RKO (cell line): ENCODE measurements around the gene ATG2B.
A peak's percentile ranks its signal among the peaks of the same experiment; 100 is the strongest.
"Not testable (repeated sequence)": the region's sequence is repeated elsewhere in the genome, so short reads cannot be mapped to it uniquely, and the experiment has no call there.

Source experiments
- DNase-seq: peaks from one replicate; pipeline ENCODE4 v3.0.0-alpha.2; 2016; ENCODE audit warnings: low spot score

Gene ATG2B

GRCh38 chr14:96252323-96252998 is 110.7 kb downstream of the ATG2B start:
- DNase-seq, result no peak

GRCh38 chr14:96251656-96252155 is 111.4 kb downstream of the ATG2B start:
- DNase-seq, result no peak

GRCh38 chr14:96250485-96250884 is 112.7 kb downstream of the ATG2B start:
- DNase-seq, result no peak

- no peak for DNase-seq
Observed at GRCh38 chr14:96249029-96249428, 114.1 kb downstream of the ATG2B start.

GRCh38 chr14:96247031-96247430 is 116.1 kb downstream of the ATG2B start:
- DNase-seq, result no peak

GRCh38 chr14:96246539-96246847 is 116.6 kb downstream of the ATG2B start:
- peak; percentile 58 for DNase-seq

- no peak for DNase-seq
Observed at GRCh38 chr14:96245710-96246538, 117.2 kb downstream of the ATG2B start.

GRCh38 chr14:96245074-96245473 is 118.1 kb downstream of the ATG2B start:
- DNase-seq, result not testable (repeated sequence)

GRCh38 chr14:96243785-96244184 is 119.4 kb downstream of the ATG2B start:
- no peak for DNase-seq

GRCh38 chr14:96242126-96242525 is 121.0 kb downstream of the ATG2B start:
- DNase-seq, result no peak

- no peak for DNase-seq
Observed at GRCh38 chr14:96240641-96241040, 122.5 kb downstream of the ATG2B start.

GRCh38 chr14:96239711-96240141 is 123.4 kb downstream of the ATG2B start:
- no peak for DNase-seq

GRCh38 chr14:96238676-96239265 is 124.4 kb downstream of the ATG2B start:
- no peak for DNase-seq

GRCh38 chr14:96237641-96238040 is 125.5 kb downstream of the ATG2B start:
- no peak for DNase-seq

GRCh38 chr14:96235426-96235825 is 127.7 kb downstream of the ATG2B start:
- no peak for DNase-seq

- no peak for DNase-seq
Observed at GRCh38 chr14:96233661-96234060, 129.5 kb downstream of the ATG2B start.

- no peak for DNase-seq
Observed at GRCh38 chr14:96232506-96232905, 130.6 kb downstream of the ATG2B start.

- no peak for DNase-seq
Observed at GRCh38 chr14:96231526-96232130, 131.5 kb downstream of the ATG2B start.

GRCh38 chr14:96231056-96231455 is 132.1 kb downstream of the ATG2B start:
- no peak for DNase-seq

GRCh38 chr14:96229315-96229714 is 133.8 kb downstream of the ATG2B start:
- DNase-seq, result no peak
